ENCODE results near the gene BTG1.

The BTG1 gene, protein sequence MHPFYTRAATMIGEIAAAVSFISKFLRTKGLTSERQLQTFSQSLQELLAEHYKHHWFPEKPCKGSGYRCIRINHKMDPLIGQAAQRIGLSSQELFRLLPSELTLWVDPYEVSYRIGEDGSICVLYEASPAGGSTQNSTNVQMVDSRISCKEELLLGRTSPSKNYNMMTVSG

DNA sequence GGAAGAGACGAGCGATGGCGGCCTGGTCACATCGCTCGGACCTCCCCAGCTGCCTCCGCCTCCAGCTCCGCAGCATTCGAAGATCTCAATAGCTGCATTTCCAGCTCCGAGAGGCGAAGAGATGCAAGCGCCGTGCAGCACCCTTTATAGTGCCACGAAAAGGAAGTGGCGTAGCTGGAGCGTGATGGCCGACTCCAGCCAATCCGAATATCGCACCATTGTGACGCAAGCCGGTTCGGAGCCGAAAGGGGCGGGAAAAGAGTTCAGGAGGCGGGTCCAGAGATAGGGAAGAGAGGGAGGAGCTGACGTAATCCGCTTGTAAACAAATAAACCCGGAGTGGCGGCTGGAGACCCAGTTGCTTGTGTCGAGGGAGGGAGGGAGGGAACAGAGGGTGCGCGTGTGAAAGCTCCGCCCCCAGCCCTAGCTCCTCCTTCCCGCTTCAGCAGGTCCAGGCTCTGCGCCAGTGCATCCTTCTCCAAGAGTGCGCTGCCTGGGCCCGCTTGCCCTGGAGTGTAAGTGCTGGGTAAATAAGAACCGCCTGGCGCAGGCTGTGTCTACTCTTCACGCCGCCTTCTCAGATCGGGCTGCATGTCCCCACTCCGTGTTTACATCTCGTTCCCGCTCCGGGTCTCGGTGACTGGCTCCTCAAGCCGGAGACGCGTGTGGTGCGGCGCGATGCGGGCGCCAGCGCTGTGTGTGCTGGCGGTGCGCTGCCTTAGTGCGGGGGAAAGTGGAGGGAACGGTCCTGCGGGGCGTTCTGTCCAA lies at the start of gene BTG1:
TSS of gene BTG1 (minus strand) at position 116 of the 766 bp plus-strand sequence. CDS start 311 bp downstream, outside the sequence.
- TF ChIP-seq EZH2 (optimal IDR thresholded peaks at IDR 0.05; ENCODE audit: low read depth, low read length) (no peak), EZH2phosphoT487 (IDR thresholded peaks at IDR 0.05; ENCODE audit: low read length) (no peak)
- TF ChIP-seq, protein P1, sequence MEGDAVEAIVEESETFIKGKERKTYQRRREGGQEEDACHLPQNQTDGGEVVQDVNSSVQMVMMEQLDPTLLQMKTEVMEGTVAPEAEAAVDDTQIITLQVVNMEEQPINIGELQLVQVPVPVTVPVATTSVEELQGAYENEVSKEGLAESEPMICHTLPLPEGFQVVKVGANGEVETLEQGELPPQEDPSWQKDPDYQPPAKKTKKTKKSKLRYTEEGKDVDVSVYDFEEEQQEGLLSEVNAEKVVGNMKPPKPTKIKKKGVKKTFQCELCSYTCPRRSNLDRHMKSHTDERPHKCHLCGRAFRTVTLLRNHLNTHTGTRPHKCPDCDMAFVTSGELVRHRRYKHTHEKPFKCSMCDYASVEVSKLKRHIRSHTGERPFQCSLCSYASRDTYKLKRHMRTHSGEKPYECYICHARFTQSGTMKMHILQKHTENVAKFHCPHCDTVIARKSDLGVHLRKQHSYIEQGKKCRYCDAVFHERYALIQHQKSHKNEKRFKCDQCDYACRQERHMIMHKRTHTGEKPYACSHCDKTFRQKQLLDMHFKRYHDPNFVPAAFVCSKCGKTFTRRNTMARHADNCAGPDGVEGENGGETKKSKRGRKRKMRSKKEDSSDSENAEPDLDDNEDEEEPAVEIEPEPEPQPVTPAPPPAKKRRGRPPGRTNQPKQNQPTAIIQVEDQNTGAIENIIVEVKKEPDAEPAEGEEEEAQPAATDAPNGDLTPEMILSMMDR (IDR thresholded peaks at IDR 0.05; ENCODE audit: low read length) = no peak
- Histone ChIP-seq H3K79me2 (ENCODE audit: low read length) (peaks cover 59% of the 10 kb centered on the region), H4K20me1 (ENCODE audit: insufficient read depth, low read length) (peaks cover 39% of the 10 kb centered on the region), H3K4me3 (ENCODE audit: low read length) (peak within 1 kb of the TSS; percentile 95), H3K9ac (ENCODE audit: low read length) (peak within 1 kb of the TSS; percentile 97), H2AFZ (ENCODE audit: low read length) (peak within 1 kb of the TSS; percentile 57), H3F3A (ENCODE audit: insufficient read depth, low read length) (peaks cover 47% of the 10 kb centered on the region), H3K9me3 (replicated peaks; ENCODE audit: insufficient read depth, low read length) (no peaks in the 10 kb centered on the region), H3K36me3 (replicated peaks; ENCODE audit: insufficient read depth, low read length) (peaks cover 21% of the 10 kb centered on the region; the same call in 1 of the 2 replicates), H3K27ac (ENCODE audit: low read length) (peak within 1 kb of the TSS; percentile 82), H3K9me2 (replicated peaks; ENCODE audit: insufficient read depth, low read length) (no peaks in the 10 kb centered on the region), H3K4me1 (ENCODE audit: low read length) (peaks cover 6% of the 10 kb centered on the region; the same call in 1 of the 2 replicates), H3K27me3 (replicated peaks; ENCODE audit: insufficient read depth, low read length) (no peaks in the 10 kb centered on the region), H3K4me2 (ENCODE audit: low read depth, low read length) (peak within 1 kb of the TSS; percentile 76)
- peak; percentile 99 for DNase-seq

DNA sequence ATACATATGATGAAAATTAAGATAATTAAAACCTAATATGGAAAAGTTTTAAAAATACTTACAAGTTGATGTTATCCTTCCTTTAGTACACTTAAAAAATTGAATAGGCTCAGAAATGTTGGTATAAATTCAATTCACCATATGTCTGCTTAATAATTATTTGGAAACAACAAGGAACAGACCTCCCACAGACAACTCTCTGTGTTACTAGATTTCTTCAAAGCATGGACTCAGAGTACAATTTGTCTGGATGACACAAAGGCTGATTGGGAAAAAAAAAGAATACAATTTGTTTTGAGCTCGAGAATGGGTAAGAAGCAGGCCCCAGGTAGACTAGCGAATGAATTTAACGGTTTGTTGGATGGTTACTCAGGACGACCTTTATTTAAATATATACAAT lies 48.9 kb upstream of the BTG1 start:
- H3K27ac ChIP-seq (ENCODE audit: low read length) = no peak overlapping the region
- TF ChIP-seq EZH2 (optimal IDR thresholded peaks at IDR 0.05; ENCODE audit: low read depth, low read length) (no peak), EZH2phosphoT487 (IDR thresholded peaks at IDR 0.05; ENCODE audit: low read length) (no peak)
- TF ChIP-seq, protein P1 (IDR thresholded peaks at IDR 0.05; ENCODE audit: low read length) = no peak

DNA sequence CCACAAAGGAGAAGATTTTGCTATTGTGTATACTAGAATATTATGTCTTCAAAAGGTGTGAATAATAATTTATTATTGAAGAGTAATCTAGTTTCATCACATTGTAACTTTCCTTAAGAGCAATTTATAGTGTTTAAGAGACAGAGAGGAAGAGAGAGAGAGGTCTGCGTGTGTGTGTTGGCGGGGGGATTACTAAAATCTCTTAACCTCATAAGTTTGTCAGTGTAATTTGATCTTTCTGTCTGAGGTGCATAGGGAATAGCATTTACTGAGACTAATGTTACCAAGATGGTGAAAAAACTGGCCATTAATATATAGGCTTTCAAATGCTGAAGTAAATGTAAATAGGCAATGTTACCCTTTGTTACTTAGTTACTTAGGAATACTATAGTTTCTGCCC lies 48.2 kb upstream of the BTG1 start:
- no peaks in the 10 kb centered on the region for H4K20me1 ChIP-seq (ENCODE audit: insufficient read depth, low read length)
- peaks cover 9% of the 10 kb centered on the region; the same call in 1 of the 2 replicates for H3F3A ChIP-seq (ENCODE audit: insufficient read depth, low read length)
- no peaks in the 10 kb centered on the region for H3K79me2 ChIP-seq (ENCODE audit: low read length)
- no peaks in the 10 kb centered on the region for H3K27me3 ChIP-seq (replicated peaks; ENCODE audit: insufficient read depth, low read length)
- H3K4me2 ChIP-seq (ENCODE audit: low read depth, low read length) = no peak overlapping the region
- no peak overlapping the region for H3K9ac ChIP-seq (ENCODE audit: low read length)
- no peak overlapping the region for H3K4me3 ChIP-seq (ENCODE audit: low read length)
- no peak overlapping the region for H3K27ac ChIP-seq (ENCODE audit: low read length)
- H3K36me3 ChIP-seq (replicated peaks; ENCODE audit: insufficient read depth, low read length) = no peaks in the 10 kb centered on the region
- no peak overlapping the region for H2AFZ ChIP-seq (ENCODE audit: low read length)
- no peaks in the 10 kb centered on the region for H3K9me2 ChIP-seq (replicated peaks; ENCODE audit: insufficient read depth, low read length)
- no peak for TF ChIP-seq EZH2phosphoT487 (IDR thresholded peaks at IDR 0.05; ENCODE audit: low read length)
- H3K9me3 ChIP-seq (replicated peaks; ENCODE audit: insufficient read depth, low read length) = no peaks in the 10 kb centered on the region
- DNase-seq = no peak
- peaks cover 17% of the 10 kb centered on the region for H3K4me1 ChIP-seq (ENCODE audit: low read length)

More for the DNA sequence above, 48.9 kb upstream of the BTG1 start:
- Histone ChIP-seq H3K4me2 (ENCODE audit: low read depth, low read length) (no peak overlapping the region), H2AFZ (ENCODE audit: low read length) (no peak overlapping the region), H3F3A (ENCODE audit: insufficient read depth, low read length) (peaks cover 9% of the 10 kb centered on the region; the same call in 1 of the 2 replicates), H3K9ac (ENCODE audit: low read length) (no peak overlapping the region), H3K79me2 (ENCODE audit: low read length) (no peaks in the 10 kb centered on the region), H3K27me3 (replicated peaks; ENCODE audit: insufficient read depth, low read length) (no peaks in the 10 kb centered on the region), H3K9me2 (replicated peaks; ENCODE audit: insufficient read depth, low read length) (no peaks in the 10 kb centered on the region), H3K4me1 (ENCODE audit: low read length) (peaks cover 17% of the 10 kb centered on the region), H3K36me3 (replicated peaks; ENCODE audit: insufficient read depth, low read length) (no peaks in the 10 kb centered on the region), H3K4me3 (ENCODE audit: low read length) (no peak overlapping the region), H3K9me3 (replicated peaks; ENCODE audit: insufficient read depth, low read length) (no peaks in the 10 kb centered on the region), H4K20me1 (ENCODE audit: insufficient read depth, low read length) (no peaks in the 10 kb centered on the region)
- DNase-seq = no peak
